Colonic mucosa (tissue), 4 donors: Measurements from ENCODE around the gene FGF8. TPM values are rescaled to one million over a fixed set of nuclear protein-coding genes. Genes with fewer than 3 reads are reported as not detected.

Source experiments
- DNase-seq: peaks from one replicate; pipeline ENCODE4 v3.0.0-alpha.2; 2020
- H3K27ac ChIP-seq: fragments of 200-600 bp; one replicate; pipeline ENCODE4 v1.8.0; 2021
- H3K27me3 ChIP-seq: fragments of 200-600 bp; one replicate; pipeline ENCODE4 v1.8.0; 2021
- H3K36me3 ChIP-seq: fragments of 200-600 bp; one replicate; pipeline ENCODE4 v1.8.0; 2021
- H3K4me1 ChIP-seq: fragments of 200-600 bp; one replicate; pipeline ENCODE4 v1.8.0; 2021; ENCODE audit warnings: mild to moderate bottlenecking
- H3K4me3 ChIP-seq: fragments of 200-600 bp; one replicate; pipeline ENCODE4 v1.8.0; 2021
- H3K9ac ChIP-seq, 2 donors: one replicate each; pipeline ENCODE4 v1.7.0; 2013; ENCODE audit warnings: control low read depth in 2 of 2, low read depth in 2 of 2, low read length in 2 of 2
- H3K9me3 ChIP-seq: fragments of 200-600 bp; one replicate; pipeline ENCODE4 v1.8.0; 2021
- CTCF ChIP-seq: fragments of 200-600 bp; IDR thresholded peaks from one replicate; pipeline ENCODE4 v1.8.0; 2022; ENCODE audit warnings: antibody characterized with exemption, mild to moderate bottlenecking
- intact Hi-C: fragments of 100-400 bp; cut with DNase I; formaldehyde crosslinking; loops from one replicate; pipeline ENCODE4 v1.14.1; 2022
- total RNA-seq, 2 donors: library from RNA; stranded (reverse); fragmentation: NEBNext Ultra II Directional in 1 of 2; extraction: Animal tissue kit (Norgen Biotek cat#: 25700) in 1 of 2; gene quantifications; one replicate each; pipeline ENCODE4 v1.2.1, GENCODE V29; 2021
- donor health status: healthy.
- donor health status: DM: no; HTN: no; CAD: no.
- donor health status: DM: no; HTN: no; CAD: no.

Gene FGF8
- total RNA-seq, 2 donors from 2014 or later = not detected

- no peak for DNase-seq
- Histone ChIP-seq H3K9ac (no peak overlapping the region), H3K36me3 (no peaks in the 10 kb centered on the region), H3K4me1 (peaks cover 5% of the 10 kb centered on the region), H3K9me3 (no peaks in the 10 kb centered on the region), H3K4me3 (no peak overlapping the region), H3K27me3 (no peaks in the 10 kb centered on the region), H3K27ac (no peak overlapping the region)
- intact Hi-C loops = no loop called here
- TF ChIP-seq CTCF = no peak
Measured at GRCh38 chr10:101720606-101721230, 55.2 kb downstream of the FGF8 start.

Other genes starting within 250 kb of the FGF8 start
- 10 to 100 TPM; 23.3 to 33.9 TPM for gene POLL, start 187.9 kb downstream of the FGF8 start, total RNA-seq
- gene DPCD, start 187.8 kb downstream of the FGF8 start, total RNA-seq = 10 to 100 TPM; 19.2 to 19.4 TPM
- 10 to 100 TPM; 42.5 to 60.7 TPM for gene FBXW4, start 80.9 kb downstream of the FGF8 start, total RNA-seq
- 10 to 100 TPM; 14.6 to 73.6 TPM for gene NPM3, start 7.3 kb upstream of the FGF8 start, total RNA-seq
- gene OGA, start 42.3 kb upstream of the FGF8 start, total RNA-seq = 10 to 100 TPM; 70.4 to 77.8 TPM
- gene KCNIP2, start 67.7 kb upstream of the FGF8 start, total RNA-seq = 1 to 10 TPM; 1.5 to 2.8 TPM